GM10266 (cell line): ENCODE data around the gene BIK.

ENCODE experiments used
- DNase-seq: peaks from one replicate; pipeline ENCODE4 v3.0.0; 2012; ENCODE audit errors: extremely low spot score
- TF ChIP-seq, protein P1 (sequence below): IDR thresholded peaks from 2 replicates; pipeline ENCODE4 v1.5.1; 2012; ENCODE audit warnings: mild to moderate bottlenecking, low read depth; ENCODE audit not compliant: control insufficient read depth, insufficient read depth; ENCODE audit errors: missing control alignments

The BIK gene

DNA sequence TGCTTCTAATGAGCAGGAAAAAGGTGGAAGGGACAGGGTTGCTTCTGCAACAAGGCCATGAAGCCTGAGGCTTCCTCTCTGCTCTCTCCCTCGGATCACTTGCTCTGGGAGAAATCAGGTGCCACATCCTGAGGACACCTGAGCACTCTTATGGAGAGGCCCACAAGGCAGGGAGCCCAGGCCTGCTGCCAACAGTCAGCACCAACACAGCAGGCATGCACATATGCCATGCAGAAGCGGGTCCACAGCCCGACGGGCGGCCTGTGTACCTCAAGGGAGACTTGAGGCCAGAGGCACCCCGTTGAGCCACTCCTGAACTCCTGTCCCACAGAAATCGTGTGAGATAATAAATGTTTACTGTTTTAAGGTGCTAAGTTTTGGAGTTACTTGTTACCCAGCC, 66.9 kb downstream of the BIK start:
- TF ChIP-seq, protein P1, sequence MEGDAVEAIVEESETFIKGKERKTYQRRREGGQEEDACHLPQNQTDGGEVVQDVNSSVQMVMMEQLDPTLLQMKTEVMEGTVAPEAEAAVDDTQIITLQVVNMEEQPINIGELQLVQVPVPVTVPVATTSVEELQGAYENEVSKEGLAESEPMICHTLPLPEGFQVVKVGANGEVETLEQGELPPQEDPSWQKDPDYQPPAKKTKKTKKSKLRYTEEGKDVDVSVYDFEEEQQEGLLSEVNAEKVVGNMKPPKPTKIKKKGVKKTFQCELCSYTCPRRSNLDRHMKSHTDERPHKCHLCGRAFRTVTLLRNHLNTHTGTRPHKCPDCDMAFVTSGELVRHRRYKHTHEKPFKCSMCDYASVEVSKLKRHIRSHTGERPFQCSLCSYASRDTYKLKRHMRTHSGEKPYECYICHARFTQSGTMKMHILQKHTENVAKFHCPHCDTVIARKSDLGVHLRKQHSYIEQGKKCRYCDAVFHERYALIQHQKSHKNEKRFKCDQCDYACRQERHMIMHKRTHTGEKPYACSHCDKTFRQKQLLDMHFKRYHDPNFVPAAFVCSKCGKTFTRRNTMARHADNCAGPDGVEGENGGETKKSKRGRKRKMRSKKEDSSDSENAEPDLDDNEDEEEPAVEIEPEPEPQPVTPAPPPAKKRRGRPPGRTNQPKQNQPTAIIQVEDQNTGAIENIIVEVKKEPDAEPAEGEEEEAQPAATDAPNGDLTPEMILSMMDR = no peak
- no peak for DNase-seq
